IMR-90 (cell line): ENCODE measurements around the gene NACC1.

Source experiments
- CEBPB ChIP-seq: IDR thresholded peaks from 2 replicates; pipeline ENCODE4 v1.6.1; 2012; ENCODE audit warnings: low read depth, low read length, improper control_type of control experiment
- USF2 ChIP-seq: fragments of 150-350 bp; IDR thresholded peaks from 2 replicates; pipeline ENCODE4 v1.6.1; 2017; ENCODE audit warnings: mild to moderate bottlenecking, antibody characterized with exemption, low read length, low read depth

GRCh38 chr19:13077240-13077639 lies 40.8 kb upstream of the NACC1 start:
- TF ChIP-seq CEBPB: no peak
- no peak for TF ChIP-seq USF2
